ENCODE results near the gene CPA3. TPM values are rescaled to one million over a fixed set of nuclear protein-coding genes. Genes with fewer than 3 reads are reported as not detected.

CPA3 gene, protein sequence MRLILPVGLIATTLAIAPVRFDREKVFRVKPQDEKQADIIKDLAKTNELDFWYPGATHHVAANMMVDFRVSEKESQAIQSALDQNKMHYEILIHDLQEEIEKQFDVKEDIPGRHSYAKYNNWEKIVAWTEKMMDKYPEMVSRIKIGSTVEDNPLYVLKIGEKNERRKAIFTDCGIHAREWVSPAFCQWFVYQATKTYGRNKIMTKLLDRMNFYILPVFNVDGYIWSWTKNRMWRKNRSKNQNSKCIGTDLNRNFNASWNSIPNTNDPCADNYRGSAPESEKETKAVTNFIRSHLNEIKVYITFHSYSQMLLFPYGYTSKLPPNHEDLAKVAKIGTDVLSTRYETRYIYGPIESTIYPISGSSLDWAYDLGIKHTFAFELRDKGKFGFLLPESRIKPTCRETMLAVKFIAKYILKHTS
- 1 to 10 TPM in 9 of 10 donors, under 1 TPM in 1; 0.82 to 4.7 (median 3.0) TPM for polyA plus RNA-seq (ENCODE audit: insufficient read length in 10 of 10)
- long read RNA-seq, donor 1 = 0 reads
- long read RNA-seq, donor 2, partial matches to known transcripts = 0 of 1 reads
- long read RNA-seq, donor 2, other reads (novel, unspliced or antisense) = 0 of 1 reads
- long read RNA-seq, donor 3 = 0 reads
- long read RNA-seq, donor 4 = 0 reads
- long read RNA-seq, donor 5, partial matches to known transcripts = 0 of 1 reads
- long read RNA-seq, donor 5, other reads (novel, unspliced or antisense) = 0 of 1 reads
- long read RNA-seq, donor 6, partial matches to known transcripts = 0 of 1 reads
- long read RNA-seq, donor 6, other reads (novel, unspliced or antisense) = 0 of 1 reads
- long read RNA-seq, donor 7 = 0 reads
- long read RNA-seq, donor 8 = 0 reads
- long read RNA-seq, donor 9 = 0 reads

DNA sequence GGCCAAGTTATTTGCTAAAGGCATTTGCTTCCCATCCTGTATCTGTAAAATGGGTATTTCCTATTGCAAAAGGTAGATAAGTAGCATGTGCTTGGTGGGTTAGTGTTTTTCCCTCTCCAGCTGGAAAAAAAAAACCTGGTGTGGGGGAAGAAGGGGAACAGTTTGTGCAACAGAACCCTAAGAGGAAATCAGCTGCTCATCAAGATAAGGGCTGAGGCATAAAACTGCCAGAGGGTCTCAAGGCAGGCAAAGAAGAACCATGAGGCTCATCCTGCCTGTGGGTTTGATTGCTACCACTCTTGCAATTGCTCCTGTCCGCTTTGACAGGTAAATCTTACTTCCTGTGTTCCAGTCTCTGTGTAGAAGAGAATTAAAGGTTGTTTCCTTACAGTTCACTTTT lies at the start of gene CPA3:
TSS of gene CPA3 (plus strand) at position 248 of the 400 bp plus-strand sequence. CDS start at position 260, 12 bp downstream.
- DNase-seq = no peak

DNA sequence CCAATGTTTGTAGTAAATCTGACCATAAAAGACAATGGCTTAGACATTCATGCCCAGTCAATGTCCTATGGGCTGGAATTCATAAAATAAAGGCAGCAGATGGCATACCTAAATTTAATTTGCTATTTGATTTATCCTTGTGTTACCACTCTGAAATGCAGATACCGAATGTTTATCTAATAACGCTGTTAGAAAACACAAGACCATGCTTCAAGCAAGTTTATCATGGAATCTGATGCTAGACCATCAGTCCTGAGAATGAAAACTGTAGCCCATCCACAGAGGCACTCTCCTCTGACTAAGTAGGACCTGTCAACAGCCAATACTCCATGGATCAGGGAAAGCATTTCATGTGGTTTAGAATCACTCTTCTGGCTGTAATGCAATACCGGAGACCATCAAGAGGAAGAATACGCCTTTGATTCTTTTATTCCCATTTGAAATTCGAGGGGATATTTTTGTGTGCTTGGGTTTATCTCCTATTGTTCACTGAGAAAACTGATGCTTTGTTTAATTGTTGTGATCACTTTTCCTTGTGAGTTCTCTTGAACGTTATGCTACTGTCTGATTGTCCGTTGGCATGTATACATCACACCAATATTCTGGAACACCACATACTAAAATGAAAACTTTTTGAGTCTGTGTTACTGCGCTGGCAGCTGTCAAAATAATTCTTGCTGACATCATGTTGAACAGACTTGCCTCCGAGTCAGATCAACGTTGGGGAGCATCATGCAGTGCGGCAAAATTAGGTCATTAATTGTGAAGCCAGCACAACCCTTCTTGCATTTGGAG lies 49.6 kb upstream of the CPA3 start:
- DNase-seq = no peak

DNA sequence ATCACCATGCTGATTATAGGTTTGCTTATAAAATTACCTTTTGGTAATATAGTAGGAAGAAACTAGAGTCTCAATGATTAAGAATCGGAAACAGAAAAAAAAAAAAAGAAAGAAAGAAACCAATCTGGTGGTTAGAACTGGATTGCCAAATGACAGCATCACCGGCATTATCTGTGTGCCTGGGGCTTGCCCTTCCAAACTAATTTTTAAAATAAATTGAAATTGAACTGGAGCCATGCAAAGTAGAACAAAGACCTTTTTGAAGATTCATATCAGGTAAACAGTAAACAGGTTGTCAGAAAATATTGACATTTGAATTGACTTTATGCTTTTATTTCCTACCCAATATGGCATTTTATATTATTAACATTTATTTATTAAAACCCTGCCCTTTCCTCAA lies 48.7 kb upstream of the CPA3 start:
- DNase-seq = no peak

DNA sequence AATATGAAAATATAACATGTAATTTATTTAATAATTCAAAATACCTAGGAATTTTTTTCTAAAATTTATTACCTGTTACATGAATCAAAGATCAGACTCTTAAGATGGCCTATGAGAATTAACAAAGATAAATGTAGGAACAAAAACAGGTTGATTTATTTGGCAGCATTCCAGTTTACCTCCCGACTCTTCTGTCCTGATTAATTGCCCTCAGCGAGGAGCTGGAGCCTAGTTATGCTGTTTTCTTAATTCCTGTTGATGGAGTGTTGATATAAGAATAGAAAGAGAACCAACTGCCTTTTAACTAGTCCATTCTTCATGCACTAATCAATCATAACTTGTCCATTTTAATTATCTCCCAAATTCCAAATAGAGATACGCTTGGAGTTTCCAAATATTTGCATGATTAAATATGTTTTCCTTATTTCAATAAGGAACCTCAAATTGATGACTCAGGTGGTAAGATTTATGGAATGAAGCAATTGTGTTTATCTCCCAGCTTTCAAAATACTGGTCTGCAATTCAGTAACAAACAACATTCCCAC lies 48.0 kb upstream of the CPA3 start:
- no peak for DNase-seq

DNA sequence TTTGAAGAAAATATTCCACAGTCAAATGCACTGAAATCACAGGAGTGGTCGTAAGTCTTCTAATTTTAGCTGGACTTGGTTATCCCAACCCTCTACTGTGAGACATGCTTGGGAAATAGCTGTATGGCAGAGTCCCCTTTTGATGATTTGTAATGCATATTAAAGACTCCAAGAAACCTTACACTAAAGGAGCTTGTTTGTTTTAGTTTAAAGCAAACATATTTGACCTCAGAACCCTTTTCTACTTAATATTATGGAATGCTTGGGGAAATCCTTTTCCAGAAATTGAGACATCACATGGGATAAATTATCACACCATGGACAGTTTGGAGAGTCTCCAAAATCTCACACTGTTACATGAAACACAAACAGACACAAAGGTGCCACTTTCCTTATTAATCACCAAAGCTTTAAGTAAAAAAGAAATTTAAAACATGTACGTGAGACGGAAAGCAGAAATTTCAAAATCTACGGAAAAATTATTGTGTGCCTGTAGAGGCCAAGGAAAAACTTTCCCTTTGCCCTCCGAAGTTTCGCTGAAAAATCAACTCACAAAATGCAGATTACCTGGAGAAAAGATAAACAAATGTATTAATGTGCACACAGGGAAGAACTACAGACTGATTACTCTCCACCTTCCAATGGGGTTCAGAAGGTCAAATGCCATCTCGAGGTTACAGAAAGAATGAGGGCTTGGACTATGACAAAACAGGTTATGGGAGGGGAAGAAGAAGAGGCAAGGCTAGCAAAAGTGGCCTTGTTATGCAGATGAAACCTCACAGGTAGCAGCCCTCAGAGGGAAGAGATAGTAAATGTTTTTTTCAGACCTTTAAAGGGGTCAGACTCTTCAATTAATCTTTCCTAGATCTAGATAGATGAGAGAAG lies 44.5 kb upstream of the CPA3 start:
- DNase-seq = peak in 1 of 3 donors; percentile 11

DNA sequence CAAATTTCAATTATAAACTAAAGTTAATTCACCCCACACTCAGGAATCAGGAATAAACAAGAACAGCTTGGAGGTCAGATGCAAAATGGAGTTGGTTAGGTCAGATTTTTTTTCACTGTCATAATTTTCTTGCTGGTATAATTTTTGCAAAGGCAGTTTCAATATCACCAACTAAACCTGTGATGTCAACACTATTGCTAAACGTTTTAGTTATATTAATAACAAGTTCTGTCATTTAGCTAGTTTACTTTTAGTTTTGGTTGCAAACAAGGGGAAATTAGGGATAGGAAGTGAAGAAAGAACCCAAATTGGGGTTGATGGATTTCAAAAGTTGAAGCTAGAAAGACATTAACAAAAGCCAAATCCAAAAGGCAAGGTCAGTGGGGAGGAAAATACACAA lies 42.1 kb upstream of the CPA3 start:
- no peak for DNase-seq

DNA sequence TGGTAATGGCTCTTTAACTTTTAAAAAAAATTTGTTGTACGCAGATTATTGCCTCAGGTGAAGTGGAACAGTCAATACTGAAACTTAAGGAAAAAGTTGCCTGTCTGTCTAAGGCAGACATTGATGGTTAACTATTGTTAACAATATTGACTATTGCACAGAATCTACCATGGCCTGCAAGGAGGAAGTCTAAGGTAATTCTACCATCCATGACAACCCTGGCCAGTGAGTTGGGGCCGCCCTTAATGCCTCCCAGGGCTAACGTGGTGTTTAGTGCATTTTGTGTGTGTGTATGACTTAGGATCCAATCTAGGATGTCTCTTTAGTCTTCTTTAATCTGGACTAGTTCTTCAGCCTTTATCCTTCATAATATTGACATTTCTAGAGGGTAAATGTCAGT lies 39.6 kb upstream of the CPA3 start:
- no peak for DNase-seq

DNA sequence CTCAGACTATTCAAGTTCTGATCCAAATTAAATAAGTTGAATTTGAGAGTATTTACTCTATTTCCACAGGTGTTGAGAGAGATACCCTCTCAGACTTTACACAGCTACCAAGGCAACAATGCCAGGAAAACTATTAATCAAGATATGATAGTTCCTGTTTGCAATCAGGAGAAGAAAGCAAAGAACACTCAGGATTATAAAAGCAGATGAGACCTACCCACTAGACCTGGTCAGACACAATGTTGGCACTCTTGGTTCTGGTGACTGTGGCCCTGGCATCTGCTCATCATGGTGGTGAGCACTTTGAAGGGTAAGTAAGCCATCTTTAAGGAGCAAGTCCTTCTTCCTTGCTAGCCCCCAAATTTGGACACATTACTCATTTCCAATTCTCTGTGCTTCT lies 37.5 kb upstream of the CPA3 start, which contains the start of gene CPB1:
TSS of gene CPB1 (plus strand) at position 227 of the 400 bp plus-strand sequence. CDS start at position 240, 13 bp downstream.
- no peak for DNase-seq

DNA sequence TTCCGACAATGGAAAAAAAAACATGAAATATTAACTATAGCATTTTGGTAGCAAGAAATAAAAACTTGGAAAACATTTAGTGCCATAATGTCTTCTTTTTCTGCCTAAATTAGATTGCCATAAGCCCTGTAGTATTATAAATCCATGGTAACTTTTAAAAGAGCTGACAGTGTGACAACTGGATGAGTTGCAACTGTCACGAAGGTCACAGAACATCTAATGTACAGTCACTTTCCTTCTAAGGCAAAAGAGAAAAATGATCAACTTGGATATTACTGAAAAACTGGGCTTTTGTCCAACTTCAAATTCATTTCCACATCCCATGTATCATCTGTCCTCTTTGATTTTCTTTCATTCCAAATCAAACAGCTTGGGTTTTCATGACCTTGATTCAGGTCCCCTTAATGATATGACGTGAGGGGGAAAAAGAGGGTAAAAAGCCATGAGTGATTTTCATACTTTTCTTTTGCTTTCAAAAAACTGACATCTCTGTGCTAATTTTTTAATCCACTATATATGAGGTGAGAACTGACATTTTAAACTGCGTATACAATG lies 36.9 kb upstream of the CPA3 start:
- DNase-seq = peak in 1 of 3 donors; percentile 23

DNA sequence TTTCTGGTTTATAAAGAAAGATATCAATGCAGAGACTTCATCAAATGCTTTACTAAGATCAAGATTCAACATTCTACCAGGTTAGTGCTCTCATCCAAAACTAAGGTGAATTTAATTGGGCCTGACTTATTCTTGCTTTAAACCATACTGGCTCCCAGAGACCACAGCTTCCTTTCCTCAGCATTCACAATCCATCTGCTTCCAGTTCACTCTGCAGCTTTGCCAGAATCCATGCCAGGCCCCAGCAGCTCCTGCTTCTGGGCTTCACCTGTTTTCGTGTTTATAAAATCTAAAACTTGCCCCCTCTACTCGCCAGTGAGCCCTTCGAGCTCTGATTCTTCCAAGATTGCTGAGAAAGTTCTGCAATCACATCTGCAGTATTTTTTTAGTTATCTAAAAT lies 35.2 kb upstream of the CPA3 start:
- no peak for DNase-seq

DNA sequence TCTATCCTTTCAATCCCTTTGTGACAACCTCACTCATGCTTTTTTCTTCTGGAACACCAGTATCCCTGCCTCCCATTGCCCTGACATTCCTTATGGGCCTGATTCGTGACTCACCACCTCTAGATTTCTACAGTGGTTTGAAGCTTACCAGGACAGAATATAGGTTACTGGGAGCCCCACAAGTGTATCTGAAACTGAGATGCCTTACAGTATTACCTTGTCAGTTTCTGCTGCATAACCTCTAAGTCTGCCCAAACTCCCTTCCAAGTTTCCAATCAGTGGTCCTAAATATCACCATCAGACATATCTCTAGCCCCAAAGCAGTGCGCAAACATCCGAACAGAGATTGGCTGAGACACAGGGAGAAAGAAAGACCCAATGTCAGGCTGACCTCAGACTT lies 31.9 kb upstream of the CPA3 start:
- no peak for DNase-seq

DNA sequence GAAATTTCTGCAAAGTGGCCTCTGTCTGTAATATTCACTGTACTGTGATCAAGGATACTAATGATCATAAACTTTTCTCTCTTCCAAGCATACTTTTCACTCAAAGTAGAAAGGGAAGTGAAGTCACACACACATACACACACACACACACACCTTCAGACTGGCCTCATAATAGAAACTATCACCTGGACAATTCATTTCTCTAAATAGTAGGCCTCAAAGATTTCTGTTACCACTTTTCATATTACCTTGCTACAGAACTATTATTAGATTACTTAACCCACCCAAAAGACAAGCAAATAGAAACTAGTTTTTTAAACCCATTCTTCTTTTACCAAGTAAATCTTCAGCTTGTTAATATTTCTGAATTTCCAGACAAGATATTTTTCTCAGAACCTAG lies 25.3 kb upstream of the CPA3 start:
- DNase-seq = no peak

DNA sequence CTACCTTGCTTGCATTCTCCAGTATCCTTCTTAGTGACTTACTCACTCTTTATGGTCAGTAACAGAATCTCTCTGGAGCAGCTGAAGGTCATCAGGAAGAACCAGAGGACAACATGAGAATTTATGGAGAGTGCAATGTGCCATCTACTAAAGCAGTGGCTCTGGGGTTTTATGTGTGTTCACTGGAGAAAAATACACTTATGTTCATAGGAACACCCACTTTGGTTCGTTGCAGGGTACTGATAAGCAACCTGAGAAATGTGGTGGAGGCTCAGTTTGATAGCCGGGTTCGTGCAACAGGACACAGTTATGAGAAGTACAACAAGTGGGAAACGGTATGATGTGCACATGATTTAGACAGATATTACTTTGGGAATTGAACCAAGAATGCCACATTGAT lies 24.6 kb upstream of the CPA3 start:
- DNase-seq = no peak

DNA sequence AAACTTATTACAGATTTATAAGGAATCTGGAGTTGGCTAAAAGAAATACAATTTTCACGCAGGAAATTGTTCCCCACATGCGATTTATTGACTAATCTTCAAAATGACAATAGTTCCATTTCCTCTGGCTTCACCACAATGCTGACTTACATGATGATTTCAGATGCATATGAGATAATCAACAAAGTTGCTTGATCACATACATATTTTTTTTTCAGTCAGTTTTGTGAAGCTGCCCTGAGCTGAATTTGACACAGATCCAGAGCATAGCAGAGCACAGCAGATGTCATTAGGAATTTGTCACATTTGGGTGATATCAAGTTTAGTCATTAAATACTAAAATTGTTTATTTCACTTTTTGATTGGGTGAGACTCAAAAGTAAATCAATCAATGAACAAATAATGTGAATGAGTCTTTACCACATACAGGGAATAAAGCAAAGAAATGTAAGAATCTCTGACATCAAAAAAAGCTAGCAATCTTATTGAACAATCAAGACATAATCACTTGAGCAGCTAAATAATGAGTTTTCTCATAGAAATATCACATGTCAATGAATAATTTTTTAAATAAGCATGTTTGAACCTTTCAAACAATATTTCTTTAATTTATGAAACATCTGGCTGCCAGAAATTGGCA lies 19.2 kb upstream of the CPA3 start:
- DNase-seq = peak; percentile 19 to 52 (median 19)

DNA sequence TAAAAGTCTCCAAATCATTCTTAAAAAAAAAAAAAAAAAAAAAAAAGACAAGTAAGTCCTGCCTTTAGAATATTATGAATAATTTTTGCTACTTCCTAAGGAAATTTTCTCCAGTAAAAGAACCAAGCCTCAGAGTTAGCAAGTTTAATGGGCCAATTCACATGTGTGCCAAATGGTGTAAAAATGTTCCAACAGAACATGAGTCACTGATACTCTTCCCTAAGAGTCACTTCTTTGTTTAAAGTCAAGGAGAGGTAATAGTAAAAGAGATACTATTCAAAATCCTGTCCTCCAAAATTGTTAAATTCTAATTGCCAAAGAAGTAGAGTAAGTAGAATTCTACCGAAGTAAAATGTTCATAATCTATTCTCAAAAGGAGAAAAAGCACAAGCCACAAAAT lies 17.7 kb upstream of the CPA3 start:
- DNase-seq = peak; percentile 33 to 51 (median 44)

DNA sequence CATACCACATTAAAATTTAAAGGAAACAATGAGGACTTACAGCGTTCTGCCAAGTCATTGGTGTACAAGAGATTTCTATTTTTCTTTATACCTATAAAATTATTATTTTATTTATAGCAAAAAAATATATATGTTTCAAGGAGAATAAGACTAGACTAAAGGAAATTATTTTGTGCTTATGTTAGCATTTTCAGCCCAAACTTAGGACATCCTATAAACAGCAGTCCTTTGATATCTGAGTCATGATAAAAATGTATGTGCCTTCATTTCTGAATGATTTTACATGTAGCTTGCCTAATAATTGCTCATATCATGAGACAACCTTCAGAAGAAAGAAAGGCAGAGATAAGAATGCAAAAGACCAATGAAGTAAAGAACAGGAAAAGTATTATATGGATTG lies 16.7 kb upstream of the CPA3 start:
- DNase-seq = no peak

DNA sequence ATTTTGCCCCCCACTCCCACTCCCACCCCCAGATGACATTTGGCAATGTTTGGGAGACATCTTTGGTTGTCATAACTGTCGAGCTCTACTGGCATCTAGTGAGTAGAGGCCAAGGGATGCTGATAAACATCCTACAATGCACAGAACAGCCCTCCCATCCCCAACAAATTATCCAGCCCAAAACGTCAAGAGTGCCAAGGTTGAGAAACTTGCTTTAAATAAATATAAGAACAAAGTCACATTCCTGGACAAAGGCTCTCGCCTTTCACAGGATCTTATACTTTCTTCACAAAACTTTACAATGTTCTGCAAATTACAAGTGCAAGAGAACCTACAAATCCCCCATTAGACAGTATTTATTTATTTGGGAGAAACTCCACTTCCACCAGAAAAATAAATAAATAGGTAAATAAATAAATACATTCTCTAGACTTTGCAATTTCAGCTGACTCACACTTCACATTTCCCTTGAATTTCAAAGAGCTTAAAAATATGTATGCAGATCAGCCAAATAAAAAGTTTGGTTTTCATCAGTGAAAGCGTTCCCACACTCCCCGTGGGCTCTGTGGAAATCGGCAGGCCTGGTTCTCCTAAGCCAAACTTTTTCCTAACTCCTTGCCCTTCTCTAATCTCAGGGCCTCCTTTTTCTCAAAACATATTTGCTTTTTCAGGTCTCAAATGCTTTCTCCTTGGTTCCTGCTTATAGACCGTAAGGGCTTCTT lies 12.7 kb upstream of the CPA3 start:
- peak in 1 of 3 donors; percentile 17 for DNase-seq

DNA sequence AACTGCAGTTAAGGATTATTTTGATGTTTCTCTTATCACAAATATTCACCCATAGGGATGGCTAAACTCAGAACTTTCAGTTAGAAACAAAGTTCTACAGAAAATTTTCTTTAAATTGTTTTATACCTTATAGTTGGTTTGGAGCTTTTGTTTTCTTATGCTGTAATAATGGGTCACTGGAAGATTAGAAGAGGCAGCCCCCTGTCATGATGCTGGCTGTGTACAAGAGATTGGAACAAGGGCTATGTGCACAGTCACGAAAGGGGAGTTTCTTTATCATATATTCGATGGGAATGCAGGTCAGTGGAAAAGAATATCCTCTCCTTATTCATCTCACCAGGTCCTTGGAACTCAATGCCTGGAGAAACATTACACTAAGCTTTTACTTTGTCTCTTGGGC lies 12.0 kb upstream of the CPA3 start:
- DNase-seq = no peak

DNA sequence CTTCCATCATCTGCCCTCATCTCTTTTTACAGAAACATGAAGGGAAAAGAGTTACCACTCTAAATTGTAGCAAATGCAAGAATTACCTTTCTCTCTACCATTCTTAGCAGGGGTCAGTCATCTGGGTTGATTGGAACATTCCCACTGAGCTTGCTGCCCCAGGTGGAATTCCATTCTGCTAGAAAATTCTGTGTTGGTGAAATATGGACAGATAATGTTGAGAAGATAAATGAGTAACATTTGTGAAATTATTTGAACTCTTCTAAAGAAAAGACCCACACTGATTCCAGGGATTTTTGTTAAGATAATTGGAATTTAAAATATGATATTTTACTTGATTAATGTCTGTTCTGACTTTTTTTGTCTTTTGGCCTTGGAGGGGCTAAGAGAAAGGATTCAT lies 11.0 kb upstream of the CPA3 start:
- no peak for DNase-seq
